IMR-90 (cell line): Measurements from ENCODE around the gene CYP24A1. TPM values are rescaled to one million over a fixed set of nuclear protein-coding genes. Genes with fewer than 3 reads are reported as not detected.

ENCODE experiments used
- ATAC-seq: fragments of 200-7000 bp; cut with Tn5 transposase; 2 replicates; pipeline ENCODE4 v1.9.1; 2020; ENCODE audit warnings: low read depth, mild to moderate bottlenecking, moderate library complexity
- BruUV-seq: library from RNA; stranded (reverse); fragments of 400-500 nt; replicated peaks from 2 replicates; lab custom pipeline; 2021; lab: Mats Ljungman, UMichigan
- CTCF ChIA-PET: fragments of 300-600 bp; formaldehyde crosslinking; extraction: SDS; loops from one replicate; lab custom pipeline; 2021; ENCODE audit warnings: antibody characterized with exemption; lab: Yijun Ruan, JAX
- POLR2A ChIA-PET: fragments of 300-600 bp; sonication (Branson Sonifier 250); formaldehyde crosslinking; loops from one replicate; lab custom pipeline; 2022; ENCODE audit warnings: antibody characterized with exemption; ENCODE audit not compliant: unreplicated experiment; lab: Charles Lee
- DNase-seq: peaks from one replicate; pipeline ENCODE4 v3.0.0; 2013
- H2AFZ ChIP-seq: replicated peaks from 2 replicates; pipeline ENCODE3; 2013; ENCODE audit warnings: low read length, mild to moderate bottlenecking; ENCODE audit not compliant: poor library complexity
- H2AK5ac ChIP-seq: 2 replicates; pipeline ENCODE4 v1.6.1; 2013; ENCODE audit warnings: low read depth, low read length, inconsistent platforms
- H2AK9ac ChIP-seq: replicated peaks from 2 replicates; pipeline ENCODE3; 2013; ENCODE audit warnings: mild to moderate bottlenecking, low read depth, low read length, moderate library complexity; ENCODE audit not compliant: poor library complexity
- H2BK120ac ChIP-seq: 2 replicates; pipeline ENCODE4 v1.6.1; 2013; ENCODE audit warnings: low read depth, low read length, inconsistent platforms
- H2BK15ac ChIP-seq: 3 replicates; pipeline ENCODE4 v1.6.1; 2013; ENCODE audit warnings: low read depth, low read length, inconsistent platforms
- H2BK20ac ChIP-seq: 2 replicates; pipeline ENCODE4 v1.6.1; 2013; ENCODE audit warnings: low read depth, mild to moderate bottlenecking, inconsistent platforms, low read length, moderate library complexity
- H2BK5ac ChIP-seq: 2 replicates; pipeline ENCODE4 v1.6.1; 2013; ENCODE audit warnings: mild to moderate bottlenecking, low read depth, low read length, inconsistent platforms; ENCODE audit not compliant: poor library complexity, severe bottlenecking
- H3K14ac ChIP-seq: replicated peaks from 2 replicates; pipeline ENCODE4 v1.6.1; 2013; ENCODE audit warnings: low read depth, low read length, inconsistent platforms
- H3K18ac ChIP-seq: 2 replicates; pipeline ENCODE4 v1.6.1; 2013; ENCODE audit warnings: low read depth, low read length, control low read depth
- H3K23ac ChIP-seq: 2 replicates; pipeline ENCODE4 v1.6.1; 2013; ENCODE audit warnings: low read depth, low read length, inconsistent platforms
- H3K27ac ChIP-seq: 2 replicates; pipeline ENCODE4 v1.5.1; 2013; ENCODE audit warnings: mild to moderate bottlenecking, control low read depth, low read length; ENCODE audit not compliant: insufficient read depth
- H3K27me3 ChIP-seq: 2 replicates; pipeline ENCODE4 v1.6.1; 2013; ENCODE audit warnings: low read length; ENCODE audit not compliant: control insufficient read depth, insufficient read depth
- H3K36me3 ChIP-seq: 2 replicates; pipeline ENCODE4 v1.6.1; 2013; ENCODE audit warnings: low read length, mixed read lengths; ENCODE audit not compliant: control insufficient read depth, insufficient read depth
- H3K4ac ChIP-seq: 2 replicates; pipeline ENCODE4 v1.6.1; 2013; ENCODE audit warnings: low read depth, low read length, inconsistent platforms
- H3K4me1 ChIP-seq: 2 replicates; pipeline ENCODE4 v1.6.1; 2013; ENCODE audit warnings: low read length, mixed read lengths; ENCODE audit not compliant: control insufficient read depth, insufficient read depth
- H3K4me2 ChIP-seq: 2 replicates; pipeline ENCODE4 v1.6.1; 2013; ENCODE audit warnings: low read depth, mild to moderate bottlenecking, control low read depth, low read length, moderate library complexity
- H3K4me3 ChIP-seq: 2 replicates; pipeline ENCODE4 v1.5.1; 2013; ENCODE audit warnings: low read depth, mild to moderate bottlenecking, control low read depth, low read length, moderate library complexity; ENCODE audit not compliant: insufficient read depth
- H3K56ac ChIP-seq: 2 replicates; pipeline ENCODE4 v1.6.1; 2013; ENCODE audit warnings: low read length, inconsistent platforms; ENCODE audit not compliant: insufficient read depth; ENCODE audit errors: extremely low read depth
- H3K79me1 ChIP-seq, 2 experiments: 2 replicates each; pipeline ENCODE4 v1.6.1; 2013; ENCODE audit warnings: low read length in 2 of 2, inconsistent platforms in 1 of 2, low read depth in 1 of 2
- H3K9ac ChIP-seq: 2 replicates; pipeline ENCODE4 v1.6.1; 2013; ENCODE audit warnings: low read depth, low read length, control low read depth
- H3K9me1 ChIP-seq: 2 replicates; pipeline ENCODE4 v1.6.1; 2013; ENCODE audit warnings: low read length, inconsistent platforms; ENCODE audit not compliant: insufficient read depth
- H3K9me3 ChIP-seq: 2 replicates; pipeline ENCODE4 v1.6.1; 2013; ENCODE audit warnings: low read length; ENCODE audit not compliant: control insufficient read depth, insufficient read depth
- H4K20me1 ChIP-seq: 2 replicates; pipeline ENCODE4 v1.6.1; 2013; ENCODE audit warnings: low read length, inconsistent platforms; ENCODE audit not compliant: insufficient read depth
- H4K5ac ChIP-seq: 2 replicates; pipeline ENCODE4 v1.6.1; 2013; ENCODE audit warnings: mild to moderate bottlenecking, low read depth, low read length, control low read depth
- H4K8ac ChIP-seq, 2 experiments: 2 replicates each; pipeline ENCODE4 v1.6.1; 2013; ENCODE audit warnings: low read depth in 2 of 2, low read length in 2 of 2, control low read depth in 1 of 2, inconsistent platforms in 1 of 2
- H4K91ac ChIP-seq: 2 replicates; pipeline ENCODE4 v1.6.1; 2013; ENCODE audit warnings: low read depth, low read length, inconsistent platforms; ENCODE audit not compliant: insufficient read depth
- BHLHE40 ChIP-seq: fragments of 150-350 bp; IDR thresholded peaks from 2 replicates; pipeline ENCODE4 v1.6.1; 2016; ENCODE audit warnings: mild to moderate bottlenecking, low read depth, low read length
- CEBPB ChIP-seq: IDR thresholded peaks from 2 replicates; pipeline ENCODE4 v1.6.1; 2012; ENCODE audit warnings: low read depth, low read length, improper control_type of control experiment
- CHD1 ChIP-seq: IDR thresholded peaks from 2 replicates; pipeline ENCODE4 v1.6.1; 2012; ENCODE audit warnings: low read depth, low read length, improper control_type of control experiment
- CTCF ChIP-seq: conservative IDR thresholded peaks from 2 replicates; pipeline ENCODE4 v1.5.1; 2012; ENCODE audit warnings: mild to moderate bottlenecking, low read depth, low read length, improper control_type of control experiment
- ELK1 ChIP-seq: fragments of 150-350 bp; IDR thresholded peaks from 2 replicates; pipeline ENCODE4 v1.6.1; 2016; ENCODE audit warnings: low read depth, mild to moderate bottlenecking, low read length, moderate library complexity, borderline replicate concordance
- FOS ChIP-seq: fragments of 150-350 bp; IDR thresholded peaks from 2 replicates; pipeline ENCODE4 v1.6.1; 2016; ENCODE audit warnings: low read depth, low read length
- MAFK ChIP-seq: IDR thresholded peaks from 2 replicates; pipeline ENCODE4 v1.6.1; 2012; ENCODE audit warnings: low read depth, low read length, improper control_type of control experiment
- MAZ ChIP-seq: IDR thresholded peaks from 2 replicates; pipeline ENCODE4 v1.6.1; 2012; ENCODE audit warnings: low read depth, mild to moderate bottlenecking, low read length, improper control_type of control experiment, moderate library complexity, borderline replicate concordance
- MXI1 ChIP-seq: IDR thresholded peaks from 2 replicates; pipeline ENCODE4 v1.6.1; 2012; ENCODE audit warnings: low read depth, mild to moderate bottlenecking, low read length, moderate library complexity, borderline replicate concordance
- NFE2L2 ChIP-seq: fragments of 150-350 bp; IDR thresholded peaks from 2 replicates; pipeline ENCODE4 v1.6.1; 2016; ENCODE audit warnings: low read depth, mild to moderate bottlenecking, low read length
- RAD21 ChIP-seq: IDR thresholded peaks from 2 replicates; pipeline ENCODE4 v1.6.1; 2012; ENCODE audit warnings: low read length, improper control_type of control experiment
- RCOR1 ChIP-seq: IDR thresholded peaks from 2 replicates; pipeline ENCODE4 v1.6.1; 2012; ENCODE audit warnings: mild to moderate bottlenecking, low read length, improper control_type of control experiment; ENCODE audit not compliant: insufficient replicate concordance
- RFX5 ChIP-seq: IDR thresholded peaks from 2 replicates; pipeline ENCODE4 v1.8.0; 2012; ENCODE audit warnings: low read depth, mild to moderate bottlenecking, low read length, moderate library complexity
- SMC3 ChIP-seq: fragments of 150-350 bp; IDR thresholded peaks from 2 replicates; pipeline ENCODE4 v1.6.1; 2016; ENCODE audit warnings: low read depth, mild to moderate bottlenecking, antibody characterized with exemption, low read length, moderate library complexity
- USF2 ChIP-seq: fragments of 150-350 bp; IDR thresholded peaks from 2 replicates; pipeline ENCODE4 v1.6.1; 2017; ENCODE audit warnings: mild to moderate bottlenecking, antibody characterized with exemption, low read length, low read depth
- WGBS, 2 experiments: methylation state at CpG; one replicate each; pipeline versions ENCODE4 v1.1.5 to v1.1.7; 2013; ENCODE audit warnings: missing lambda C conversion rate in 2 of 2; ENCODE audit not compliant: insufficient read length in 1 of 2; ENCODE audit errors: extremely low coverage in 2 of 2; 5-methylcytosine and 5-hydroxymethylcytosine counted together
- dilution Hi-C: fragments of 300-500 bp; cut with HindIII; formaldehyde crosslinking; loops from one replicate; pipeline ENCODE4 v1.14.3; 2018; ENCODE audit warnings: low sequenced_read_pairs; ENCODE audit not compliant: unreplicated experiment
- in situ Hi-C: fragments of 300-500 bp; cut with MboI; formaldehyde crosslinking; loops from 3 replicates; pipeline ENCODE4 v1.14.3; 2019; ENCODE audit warnings: low sequenced_read_pairs, inconsistent platforms, mixed read lengths
- intact Hi-C: fragments of 100-400 bp; cut with micrococcal nuclease; formaldehyde crosslinking; loops from 2 replicates; pipeline ENCODE4 v1.10.0; 2022
- polyA plus RNA-seq, 3 experiments: library from polyadenylated mRNA; depleted of rRNA; stranded (reverse); fragments of >200 nt; gene quantifications; 2 replicates each; pipeline ENCODE4 v1.2.3, GENCODE V29; 2012; ENCODE audit warnings: low replicate concordance in 1 of 3
- total RNA-seq: library from RNA; depleted of rRNA; stranded (reverse); fragments of >200 nt; gene quantifications from 2 replicates; pipeline ENCODE4 v1.2.3, GENCODE V29; 2012

Gene CYP24A1
- total and polyA plus RNA-seq, 2 of the 4 experiments (the other 2 are of a cell fraction) = not detected

DNA sequence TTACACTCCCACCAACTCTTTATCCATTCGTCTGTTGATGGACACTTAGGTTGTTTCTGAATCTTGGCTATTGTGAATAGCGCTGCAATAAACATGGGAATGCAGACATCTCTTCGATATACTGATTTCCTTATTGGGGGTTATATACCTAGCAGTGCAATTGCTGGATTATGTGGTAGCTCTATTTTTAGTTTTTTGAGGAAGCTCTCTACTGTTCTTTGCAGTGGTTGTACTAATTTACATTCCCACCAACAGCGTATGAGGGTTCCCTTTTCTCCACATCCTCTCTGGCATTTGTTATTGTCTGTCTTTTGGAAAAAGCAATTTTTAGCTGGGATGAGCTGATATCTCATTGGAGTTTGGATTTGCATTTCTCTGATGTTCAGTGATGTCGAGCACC, 29.5 kb upstream of the CYP24A1 start:
- Histone ChIP-seq H3K4ac (no peak overlapping the region), H2AK5ac (no peak overlapping the region), H4K5ac (no peak overlapping the region), H3K4me1 (no peaks in the 10 kb centered on the region), H3K56ac (no peak overlapping the region), H3K79me1 (peaks cover 0 to 1% of the 10 kb centered on the region in 2 experiments; a peak in 2 of 4 replicates), H3K4me3 (no peak overlapping the region), H3K27ac (no peak overlapping the region), H2BK20ac (no peak overlapping the region), H3K18ac (no peak overlapping the region), H4K8ac (no peak overlapping the region), H3K14ac (no peak overlapping the region), H3K9ac (no peak overlapping the region), H2AK9ac (no peak overlapping the region), H3K36me3 (no peaks in the 10 kb centered on the region), H3K27me3 (peaks cover 7% of the 10 kb centered on the region; the same call in 1 of the 2 replicates), H4K20me1 (no peaks in the 10 kb centered on the region), H3K23ac (no peak overlapping the region), H3K4me2 (no peak overlapping the region), H3K9me1 (no peaks in the 10 kb centered on the region), H2BK15ac (no peak overlapping the region), H3K9me3 (no peaks in the 10 kb centered on the region), H2BK5ac (no peak overlapping the region), H2AFZ (no peak overlapping the region), H2BK120ac (no peak overlapping the region), H4K91ac (no peak overlapping the region)
- no CpG with 5 or more reads among the region's 5 CpGs for WGBS, 2 experiments
- ChIA-PET CTCF (no interaction called here), POLR2A (no interaction called here)
- no peak for TF ChIP-seq SMC3
- TF ChIP-seq ELK1 = no peak
- TF ChIP-seq CTCF = no peak
- TF ChIP-seq MXI1 = no peak
- TF ChIP-seq BHLHE40 = no peak
- no peak for TF ChIP-seq RFX5
- no peak for TF ChIP-seq CHD1
- TF ChIP-seq RCOR1 = no peak
- TF ChIP-seq NFE2L2 = no peak
- no peak for TF ChIP-seq USF2
- TF ChIP-seq CEBPB = no peak
- no peak for TF ChIP-seq MAZ
- no peak for TF ChIP-seq FOS
- no peak for TF ChIP-seq RAD21
- TF ChIP-seq MAFK = no peak
- intact Hi-C loops (no loop called here), dilution Hi-C loops (no loop called here), in situ Hi-C loops (loop anchor here (10.0 kb wide), 1 partner anchor 628 kb away; no protein-coding TSS in a partner anchor)
- ATAC-seq = no peak
- BruUV-seq = no TSS peak
- no peak for DNase-seq
